ENCODE data around the gene CHST5.

The CHST5 gene

DNA sequence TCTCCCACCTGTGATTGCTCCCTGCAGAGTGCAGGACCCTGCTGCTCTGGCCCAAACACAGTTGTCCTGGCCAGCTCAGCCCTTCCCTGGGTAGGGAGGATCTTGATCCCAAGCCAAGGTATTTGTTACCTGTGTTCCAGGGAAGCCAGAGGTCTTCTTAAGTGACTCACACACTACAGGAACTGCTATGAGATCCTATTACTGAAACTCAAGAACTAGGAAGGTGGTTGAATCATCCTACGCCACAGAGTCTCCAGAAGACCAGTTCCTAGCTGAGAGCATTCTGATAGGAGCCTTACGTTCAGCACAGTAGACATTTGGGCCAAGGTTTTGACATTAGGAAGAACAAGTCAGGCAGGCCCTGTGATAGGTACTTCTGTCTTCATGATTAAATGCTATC lies 52.7 kb downstream of the CHST5 start:
- no peak overlapping the region for H3K27ac ChIP-seq (ENCODE audit: low read length)
- H3K9ac ChIP-seq (ENCODE audit: low read depth, low read length) = no peak overlapping the region
- H3K36me3 ChIP-seq (ENCODE audit: insufficient read depth, low read depth, low read length) = peaks cover 25% of the 10 kb centered on the region; the same call in 1 of the 2 replicates
- H3K4me1 ChIP-seq (ENCODE audit: insufficient read depth, low read length) = no peaks in the 10 kb centered on the region
- H3K4me3 ChIP-seq (ENCODE audit: low read length) = no peak overlapping the region
- no peaks in the 10 kb centered on the region for H3K9me3 ChIP-seq (ENCODE audit: insufficient read depth, low read depth, low read length)
- H3K27me3 ChIP-seq (ENCODE audit: insufficient read depth, low read length) = no peaks in the 10 kb centered on the region

DNA sequence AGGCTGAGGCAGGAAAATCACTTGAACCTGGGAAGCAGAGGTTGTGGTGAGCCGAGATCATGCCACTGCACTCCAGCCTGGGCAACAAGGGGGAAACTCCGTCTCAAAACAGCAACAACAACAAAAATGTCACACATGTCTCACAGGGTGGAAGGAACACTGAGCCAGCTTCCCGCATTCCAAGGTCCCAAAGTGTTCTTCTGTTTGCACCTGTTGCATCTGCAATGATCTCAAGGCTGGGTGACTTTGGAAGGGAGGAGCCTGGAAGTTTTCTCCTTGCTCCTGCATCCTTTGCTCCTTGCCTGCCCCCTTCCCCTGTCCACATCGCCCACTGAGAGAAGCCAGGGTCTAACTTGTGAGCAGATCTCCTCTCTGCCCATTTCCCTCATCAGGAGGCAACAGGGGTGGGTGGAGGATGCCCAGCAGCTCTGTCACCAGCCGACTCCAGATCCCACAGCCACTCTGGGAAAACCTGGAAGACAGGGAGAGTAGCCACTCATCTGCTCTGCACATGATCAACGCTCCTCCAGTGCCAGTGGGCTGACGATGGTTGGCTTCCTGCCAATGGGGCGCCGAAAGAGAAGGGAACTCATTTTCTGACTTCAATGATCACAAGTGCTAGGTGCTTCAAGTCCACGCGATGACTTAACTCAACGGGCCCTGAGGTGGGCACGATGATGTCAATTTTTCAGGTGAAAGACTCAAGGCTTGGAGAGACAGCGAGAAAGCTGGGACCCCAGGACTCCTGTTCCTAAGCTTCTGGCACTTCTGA lies 53.3 kb downstream of the CHST5 start:
- Histone ChIP-seq H3K4me1 (ENCODE audit: insufficient read depth, low read length) (no peaks in the 10 kb centered on the region), H3K9ac (ENCODE audit: low read depth, low read length) (no peak overlapping the region), H3K27ac (ENCODE audit: low read length) (no peak overlapping the region), H3K9me3 (ENCODE audit: insufficient read depth, low read depth, low read length) (no peaks in the 10 kb centered on the region), H3K4me3 (ENCODE audit: low read length) (no peak overlapping the region), H3K36me3 (ENCODE audit: insufficient read depth, low read depth, low read length) (peaks cover 31% of the 10 kb centered on the region; the same call in 1 of the 2 replicates), H3K27me3 (ENCODE audit: insufficient read depth, low read length) (no peaks in the 10 kb centered on the region)

DNA sequence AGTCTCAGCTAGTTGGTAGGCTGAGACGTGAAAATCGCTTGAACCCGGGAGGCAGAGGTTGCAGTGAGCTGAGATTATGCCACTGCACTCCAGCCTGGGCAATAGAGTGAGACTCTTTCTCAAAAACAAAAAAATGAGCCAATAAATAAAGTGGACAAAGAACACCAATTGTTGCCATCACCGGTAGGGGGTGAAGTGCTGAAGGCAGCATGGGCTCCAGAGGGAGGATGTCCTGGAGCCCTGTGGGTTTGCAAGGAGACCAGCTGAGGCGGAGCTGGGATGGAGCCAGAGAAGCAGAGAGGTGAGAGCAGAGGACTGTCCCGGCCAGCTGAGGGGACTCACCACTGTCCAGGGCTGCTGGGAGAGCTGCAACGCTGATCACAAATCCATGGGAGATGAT lies 54.4 kb downstream of the CHST5 start:
- peaks cover 31% of the 10 kb centered on the region for H3K36me3 ChIP-seq (ENCODE audit: insufficient read depth, low read depth, low read length)

DNA sequence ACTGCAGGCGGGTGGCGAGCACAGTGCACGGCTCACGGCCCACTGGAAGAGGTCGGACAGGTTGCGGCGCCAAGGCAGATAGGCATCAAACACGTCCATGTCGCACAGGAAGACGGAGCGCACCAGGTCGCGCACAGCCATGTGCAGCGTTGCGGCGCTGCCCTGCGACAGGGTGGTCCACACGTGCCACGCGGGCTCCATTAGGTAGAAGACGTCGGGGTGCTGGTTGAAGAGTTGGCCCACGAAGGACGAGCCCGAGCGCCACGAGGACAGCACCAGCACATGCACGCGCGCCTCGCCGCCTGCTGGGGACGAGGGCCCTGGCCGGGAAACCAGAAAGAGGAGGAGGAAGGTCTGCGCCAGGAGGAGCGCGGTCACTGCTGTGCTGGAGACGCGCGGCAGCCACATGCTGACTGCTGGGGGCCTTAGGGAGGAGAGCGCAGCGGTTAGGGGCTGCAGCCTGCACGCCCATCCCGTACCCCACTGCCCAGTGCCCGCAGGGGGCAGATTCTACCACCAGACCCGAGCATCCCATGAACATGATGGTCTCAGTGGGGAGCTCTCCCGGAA lies 56.4 kb downstream of the CHST5 start:
- Histone ChIP-seq H3K36me3 (ENCODE audit: insufficient read depth, low read depth, low read length) (peaks cover 30% of the 10 kb centered on the region), H3K9me3 (ENCODE audit: insufficient read depth, low read depth, low read length) (no peaks in the 10 kb centered on the region), H3K4me3 (ENCODE audit: low read length) (no peak overlapping the region), H3K9ac (ENCODE audit: low read depth, low read length) (no peak overlapping the region), H3K27me3 (ENCODE audit: insufficient read depth, low read length) (no peaks in the 10 kb centered on the region), H3K27ac (ENCODE audit: low read length) (no peak overlapping the region), H3K4me1 (ENCODE audit: insufficient read depth, low read length) (no peaks in the 10 kb centered on the region)

More for the DNA sequence above, 54.4 kb downstream of the CHST5 start:
- H3K9ac ChIP-seq (ENCODE audit: low read depth, low read length) = no peak overlapping the region
- H3K4me3 ChIP-seq (ENCODE audit: low read length) = no peak overlapping the region
- no peak overlapping the region for H3K27ac ChIP-seq (ENCODE audit: low read length)
- H3K9me3 ChIP-seq (ENCODE audit: insufficient read depth, low read depth, low read length) = no peaks in the 10 kb centered on the region
- no peaks in the 10 kb centered on the region for H3K4me1 ChIP-seq (ENCODE audit: insufficient read depth, low read length)
- no peaks in the 10 kb centered on the region for H3K27me3 ChIP-seq (ENCODE audit: insufficient read depth, low read length)
